Lung microvascular endothelial cell (primary cell): ENCODE measurements around the gene GNAI1. TPM values are rescaled to one million over a fixed set of nuclear protein-coding genes. Genes with fewer than 3 reads are reported as not detected.

Source experiments
- DNase-seq, 2 donors: peaks; one replicate each; pipeline versions ENCODE4 v3.0.0 to v3.0.0-alpha.2; 2010; ENCODE audit warnings: low read depth in 2 of 2
- total RNA-seq: library from RNA; depleted of rRNA; stranded (reverse); fragments of >200 nt; gene quantifications from 2 replicates; pipeline ENCODE4 v1.2.1, GENCODE V29; 2014

GNAI1 gene
- total RNA-seq, 1 donor from 2014 or later = 16.1 TPM

DNA sequence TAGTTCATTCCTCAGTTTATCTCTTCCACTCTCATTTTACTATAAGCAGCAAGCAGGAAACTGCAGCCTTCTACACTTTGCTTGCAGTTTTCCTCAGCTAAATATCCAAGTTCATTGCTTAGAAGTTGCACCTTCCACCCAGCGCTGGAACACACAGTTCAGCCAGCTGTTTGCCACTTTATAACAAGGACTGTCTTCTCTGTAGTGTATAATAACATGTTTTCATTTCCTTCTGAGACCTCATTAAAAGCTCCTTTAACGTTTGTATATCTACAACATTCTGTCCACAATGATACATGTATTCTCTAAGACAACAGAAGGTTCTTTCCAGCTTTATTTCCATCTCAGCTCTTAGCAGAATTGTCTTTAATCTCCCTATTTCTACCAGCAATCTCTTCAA, 74.1 kb downstream of the GNAI1 start:
- no peak for DNase-seq

DNA sequence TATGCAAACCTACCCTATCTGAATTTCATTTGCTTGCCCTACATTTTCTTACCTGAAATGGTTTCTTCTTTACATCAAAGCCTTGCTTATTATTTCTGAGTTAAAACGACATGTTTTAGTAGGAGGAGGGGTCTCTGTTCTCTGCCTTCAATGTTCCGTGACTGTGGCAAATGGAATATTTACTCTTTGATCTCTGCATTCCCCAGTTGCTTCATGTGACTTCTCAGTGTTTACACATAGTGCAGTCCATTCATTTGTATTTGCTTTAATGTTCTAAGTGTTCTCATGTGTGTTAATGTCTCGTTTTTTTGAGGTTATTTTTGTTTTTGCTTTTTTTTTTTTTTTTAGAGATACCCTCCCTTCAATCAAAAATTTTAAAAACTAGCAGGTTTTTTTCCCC, 75.8 kb downstream of the GNAI1 start:
- DNase-seq = no peak

GRCh38 chr7:80213814-80214213, 79.2 kb downstream of the GNAI1 start:
- no peak for DNase-seq

GRCh38 chr7:80215734-80216133, 81.1 kb downstream of the GNAI1 start:
- no peak for DNase-seq

GRCh38 chr7:80216996-80217842, 82.6 kb downstream of the GNAI1 start:
- no peak for DNase-seq

GRCh38 chr7:80218723-80219122, 84.1 kb downstream of the GNAI1 start:
- peak; percentile 27 to 90 for DNase-seq

- DNase-seq = no peak
Measured at GRCh38 chr7:80220022-80220634, 85.5 kb downstream of the GNAI1 start.

DNA sequence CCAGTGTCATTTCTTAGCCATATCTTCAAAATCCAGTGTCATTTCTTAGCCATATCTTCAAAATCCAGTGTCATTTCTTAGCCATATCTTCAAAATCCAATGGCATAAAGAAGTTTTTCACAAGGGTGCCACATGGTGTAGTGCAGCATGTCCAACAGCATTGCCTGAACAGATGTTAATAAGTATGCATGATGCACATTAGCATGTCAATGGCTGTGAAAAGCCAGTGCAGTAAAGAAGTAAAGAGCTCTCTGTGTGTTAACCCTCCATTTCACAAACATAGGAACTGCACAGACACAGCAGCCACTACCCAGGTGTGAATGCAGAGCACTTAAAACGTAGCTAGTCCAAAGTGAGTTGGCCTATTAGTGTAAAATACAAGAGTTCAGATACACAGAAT, 89.8 kb downstream of the GNAI1 start:
- no peak for DNase-seq

DNA sequence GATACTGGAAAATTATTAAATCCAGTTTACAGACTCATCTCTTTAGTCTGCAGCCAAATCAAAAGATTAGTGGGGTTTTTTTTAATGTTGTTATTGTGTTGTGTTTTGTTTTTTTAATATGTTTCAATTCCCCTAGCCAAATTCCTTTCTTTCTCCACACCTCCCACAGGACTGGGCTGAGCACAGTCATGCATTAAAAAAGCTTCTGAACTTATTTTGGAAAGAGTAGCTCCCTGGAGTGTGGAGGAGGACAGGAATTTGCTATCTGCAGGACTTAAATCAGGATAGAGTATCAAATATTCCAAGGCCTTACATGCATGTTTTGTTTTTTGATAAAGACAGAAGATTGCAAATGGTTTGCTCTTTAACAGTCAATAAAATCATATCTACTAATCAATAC, 90.7 kb downstream of the GNAI1 start:
- no peak for DNase-seq

GRCh38 chr7:80226629-80227028, 92.0 kb downstream of the GNAI1 start:
- no peak for DNase-seq

- peak in 1 of 2 donors; percentile 20 for DNase-seq
Measured at GRCh38 chr7:80230327-80230726, 95.7 kb downstream of the GNAI1 start.

- DNase-seq = peak in 1 of 2 donors; percentile 56
Measured at GRCh38 chr7:80231707-80232106, 97.1 kb downstream of the GNAI1 start.

DNA sequence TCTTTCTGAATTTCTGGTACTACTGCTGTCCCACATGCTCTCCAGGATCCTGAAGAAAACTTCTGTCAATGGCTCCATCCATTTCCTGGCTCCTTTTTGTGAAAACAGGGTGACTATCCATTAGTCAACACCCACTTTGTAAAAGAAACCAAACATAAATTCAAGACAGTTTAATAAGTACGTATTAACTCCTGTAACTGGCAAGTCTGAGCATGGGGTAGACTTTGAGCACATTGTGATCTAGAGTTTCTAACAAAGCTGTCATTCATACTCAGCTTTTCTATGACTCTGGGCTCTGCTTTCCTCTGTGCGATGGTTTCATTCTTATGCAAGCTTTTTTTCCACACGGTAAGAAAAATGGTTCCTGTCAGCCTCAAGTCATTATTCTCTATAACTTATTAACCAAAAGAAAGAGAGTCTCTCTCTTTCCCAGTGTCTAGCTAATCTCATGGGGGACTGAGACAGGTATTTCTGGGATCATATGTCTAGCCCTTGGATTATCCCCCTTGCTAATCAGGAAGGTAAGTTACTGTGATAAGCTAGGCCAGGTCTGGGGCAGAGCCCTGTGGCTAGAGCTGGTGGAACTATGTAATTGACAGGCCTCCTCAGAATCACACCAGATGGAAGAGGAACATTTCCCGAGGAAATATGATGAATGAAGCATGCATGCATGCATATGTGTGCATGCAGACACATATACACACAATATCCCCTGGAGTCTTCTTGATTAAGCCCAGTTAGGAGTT, 98.5 kb downstream of the GNAI1 start:
- DNase-seq = no peak

DNA sequence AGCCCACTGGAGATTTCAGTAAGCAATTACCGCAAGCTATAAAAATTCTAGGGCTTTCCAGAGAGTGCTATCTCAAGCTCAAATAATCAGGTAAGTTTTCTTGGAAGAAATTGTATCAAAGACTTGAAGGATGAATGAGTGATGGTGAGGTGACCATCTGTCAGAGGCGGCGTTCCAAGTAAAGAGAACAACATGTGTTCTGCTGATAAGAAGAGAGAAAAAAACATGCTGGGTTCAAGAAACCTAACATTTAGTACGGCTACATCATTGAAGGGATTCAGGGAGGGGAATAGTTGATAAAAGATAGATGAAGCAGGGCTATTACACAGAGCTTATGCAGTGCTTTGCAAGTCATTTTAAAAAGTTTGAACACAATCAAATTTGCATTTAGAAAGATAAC, 100.7 kb downstream of the GNAI1 start:
- no peak for DNase-seq

- DNase-seq = peak in 1 of 2 donors; percentile 12
Measured at GRCh38 chr7:80236681-80237080, 102.0 kb downstream of the GNAI1 start.

- peak in 1 of 2 donors; percentile 85 for DNase-seq
Measured at GRCh38 chr7:80240265-80241025, 105.8 kb downstream of the GNAI1 start.

DNA sequence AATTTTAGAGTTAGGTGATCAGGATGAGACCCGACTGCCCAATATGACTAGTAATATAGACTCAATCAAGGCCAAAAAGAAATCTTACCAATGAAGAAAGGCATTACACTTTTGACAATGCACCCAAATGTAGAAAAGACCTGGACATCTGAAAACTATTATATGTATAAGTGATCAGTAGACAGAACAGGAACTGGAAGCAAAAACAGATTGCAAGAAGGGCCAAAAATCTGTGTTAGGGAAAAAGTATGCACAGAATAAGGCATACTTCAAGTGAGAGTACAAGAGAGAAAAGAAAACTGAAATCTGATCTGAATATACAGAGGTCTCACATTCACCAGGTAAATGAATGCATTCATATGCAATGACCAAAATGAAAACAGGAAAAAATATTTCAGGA, 107.0 kb downstream of the GNAI1 start:
- DNase-seq = no peak

GRCh38 chr7:80243425-80243824, 108.8 kb downstream of the GNAI1 start:
- DNase-seq = peak in 1 of 2 donors; percentile 16

DNA sequence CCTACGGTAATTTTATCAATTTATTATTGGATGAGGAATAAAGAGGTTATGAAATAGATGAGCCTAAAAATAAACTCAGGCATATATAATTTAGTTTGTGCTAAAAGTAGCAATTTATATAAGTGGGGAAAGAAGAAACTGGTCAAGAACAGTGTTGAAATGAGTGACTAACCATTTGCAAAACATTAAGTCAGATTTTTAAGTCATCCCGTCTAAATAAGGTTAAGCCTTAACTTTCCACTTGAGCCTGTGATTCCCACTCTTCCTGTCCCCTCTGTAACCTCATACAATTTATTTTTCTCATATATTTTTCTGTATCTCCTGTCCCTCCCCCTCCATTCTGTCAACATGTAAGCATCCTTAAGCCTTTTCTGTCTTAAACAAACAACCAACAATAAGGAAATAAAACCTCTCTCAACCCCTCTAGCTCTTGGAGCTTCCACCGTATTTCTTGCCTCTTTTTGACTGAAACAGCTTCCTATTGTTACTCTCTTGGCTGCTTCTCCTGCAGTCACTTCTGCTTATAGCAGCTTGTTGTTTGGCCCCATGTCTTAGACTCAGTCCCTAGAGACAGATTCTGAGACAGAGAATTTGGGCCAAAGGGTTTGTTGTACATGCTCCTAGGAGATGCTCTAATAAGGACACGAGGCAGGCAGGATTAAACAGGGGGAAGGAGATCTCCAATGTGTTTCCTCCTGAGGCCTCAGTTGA, 109.7 kb downstream of the GNAI1 start:
- peak in 1 of 2 donors; percentile 40 for DNase-seq

DNA sequence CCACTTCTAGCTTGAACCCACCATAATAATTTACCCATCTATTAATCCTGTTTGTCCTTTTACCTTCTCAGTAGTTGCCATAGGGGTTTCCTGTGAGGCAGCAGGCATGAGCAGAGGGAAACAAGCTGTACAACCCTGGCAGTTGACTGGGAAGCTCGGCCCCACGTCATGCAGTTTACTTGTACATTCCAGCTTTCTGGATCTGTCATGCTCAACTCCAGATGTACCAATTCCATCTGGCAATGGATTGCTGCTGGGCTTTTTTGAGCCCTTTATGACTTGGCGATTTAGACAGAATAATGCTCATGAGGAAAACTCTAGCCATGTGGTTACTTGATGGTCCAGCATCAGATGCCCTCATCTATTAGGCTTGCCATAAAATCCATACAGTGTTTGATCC, 112.5 kb downstream of the GNAI1 start:
- DNase-seq = peak in 1 of 2 donors; percentile 15

- DNase-seq = no peak
Measured at GRCh38 chr7:80247891-80248290, 113.3 kb downstream of the GNAI1 start.
